ENCODE data around the gene IGHMBP2. TPM values are rescaled to one million over a fixed set of nuclear protein-coding genes. Genes with fewer than 3 reads are reported as not detected.

Gene IGHMBP2
- total RNA-seq, 4 donors from 2014 or later, result 9.7 to 15.3 (median 12.8) TPM

- TF ChIP-seq POLR2A (IDR thresholded peaks at IDR 0.05), result no peak
- TF ChIP-seq CTCF (IDR thresholded peaks at IDR 0.05), result no peak
- Histone ChIP-seq H3K27me3 (no peaks in the 10 kb centered on the region), H3K27ac (peak overlapping the region in 3 of 4 donors; percentile 0 to 16 (median 10)), H3K4me3 (no peak overlapping the region), H3K9me3 (no peaks in the 10 kb centered on the region), H3K4me1 (no peaks in the 10 kb centered on the region), H3K36me3 (peaks cover 25 to 61% (median 30%) of the 10 kb centered on the region in 3 donors)
- intact Hi-C loops (cut with DNase I), result no loop called here
- DNase-seq, result no peak
- WGBS, 2 donors, result 88 to 98% methylated on average over 6 to 14 of the region's 33 CpGs
These were observed 36.2 kb downstream of the IGHMBP2 start for GRCh38 chr11:68939583-68940555.

GRCh38 chr11:68940651-68941323 is 37.1 kb downstream of the IGHMBP2 start:
- WGBS, 2 donors, result 86 to 98% methylated on average over 10 to 17 of the region's 20 CpGs
- TF ChIP-seq CTCF (IDR thresholded peaks at IDR 0.05), result no peak
- TF ChIP-seq POLR2A (IDR thresholded peaks at IDR 0.05), result no peak
- Histone ChIP-seq H3K4me3 (no peak overlapping the region), H3K9me3 (no peaks in the 10 kb centered on the region), H3K36me3 (peaks cover 20 to 52% (median 29%) of the 10 kb centered on the region in 3 donors), H3K27me3 (no peaks in the 10 kb centered on the region), H3K4me1 (peaks cover 0 to under 1% (median 0%) of the 10 kb centered on the region in 3 donors), H3K27ac (peak overlapping the region; percentile 58 to 85 (median 78))
- intact Hi-C loops (cut with DNase I), result no loop called here
- no peak for DNase-seq

- TF ChIP-seq CTCF (IDR thresholded peaks at IDR 0.05) (no peak), POLR2A (IDR thresholded peaks at IDR 0.05) (no peak)
- DNase-seq, result no peak
- 83 to 86% methylated on average over 1 to 8 of the region's 18 CpGs for WGBS, 2 donors
- Histone ChIP-seq H3K9me3 (no peaks in the 10 kb centered on the region), H3K4me1 (peaks cover 3 to 8% (median 4%) of the 10 kb centered on the region in 3 donors), H3K27ac (peak overlapping the region; percentile 58 to 85 (median 78)), H3K36me3 (peaks cover 13 to 44% (median 22%) of the 10 kb centered on the region in 3 donors), H3K27me3 (no peaks in the 10 kb centered on the region), H3K4me3 (no peak overlapping the region)
- intact Hi-C loops (cut with DNase I), result no loop called here
These were observed 37.8 kb downstream of the IGHMBP2 start for GRCh38 chr11:68941324-68942094.

- WGBS, 2 donors, result 64 to 66% methylated on average over 3 to 6 of the region's 11 CpGs
- peaks cover 6 to 38% (median 16%) of the 10 kb centered on the region in 3 donors for H3K36me3 ChIP-seq
- intact Hi-C loops (cut with DNase I), result no loop called here
- H3K4me1 ChIP-seq, result peaks cover 7 to 14% (median 11%) of the 10 kb centered on the region in 3 donors
- peak overlapping the region; percentile 58 to 85 (median 78) for H3K27ac ChIP-seq
- no peaks in the 10 kb centered on the region for H3K9me3 ChIP-seq
- DNase-seq, result no peak
- TF ChIP-seq POLR2A (IDR thresholded peaks at IDR 0.05) (no peak), CTCF (IDR thresholded peaks at IDR 0.05) (no peak)
- no peaks in the 10 kb centered on the region for H3K27me3 ChIP-seq
- H3K4me3 ChIP-seq, result no peak overlapping the region
These were observed 38.5 kb downstream of the IGHMBP2 start for GRCh38 chr11:68942095-68942620.

All from esophagus squamous epithelium (tissue), 5 donors.